Ovary (tissue), 3 donors: ENCODE measurements around the gene NHS.

ENCODE experiments used
- EP300 ChIP-seq: sonication (generic); formaldehyde crosslinking; IDR thresholded peaks from one replicate; pipeline ENCODE4 v1.6.1; 2017; ENCODE audit warnings: antibody characterized with exemption
- POLR2A ChIP-seq: fragments of 450-650 bp; IDR thresholded peaks from one replicate; pipeline ENCODE4 v1.6.1; 2017; ENCODE audit warnings: antibody characterized with exemption, mild to moderate bottlenecking, moderate library complexity
- TF ChIP-seq, protein P1 (sequence below), 3 donors: fragments of 450-650 bp in 2 of 3; fragments of 200-600 bp in 1 of 3; IDR thresholded peaks; one replicate each; pipeline versions ENCODE4 v1.5.1 to v1.8.0; 2016 to 2022; ENCODE audit warnings: antibody characterized with exemption in 3 of 3, mild to moderate bottlenecking in 1 of 3
- donor health status: DM: no; HTN: no; CAD: no.

DNA sequence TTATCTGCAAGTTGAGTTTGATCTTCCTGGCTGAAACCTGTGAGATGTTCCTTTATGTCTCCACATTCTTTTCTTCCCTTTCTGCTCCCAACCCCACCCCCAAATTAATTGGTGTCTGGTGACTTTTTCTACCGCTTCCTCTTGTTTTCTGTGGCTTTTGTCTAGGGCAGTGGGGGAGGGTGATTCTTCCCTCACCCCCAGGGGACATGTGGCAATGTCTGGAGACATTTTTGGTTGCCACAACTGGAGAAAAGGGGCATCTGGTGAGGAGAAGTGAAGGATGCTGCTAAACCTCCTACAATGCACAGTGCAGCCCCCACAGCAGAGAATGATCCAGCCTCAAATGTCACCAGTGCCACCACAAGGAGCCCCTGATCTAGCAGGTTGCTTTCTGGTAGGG is 152.9 kb downstream of the NHS start:
- TF ChIP-seq, protein P1, sequence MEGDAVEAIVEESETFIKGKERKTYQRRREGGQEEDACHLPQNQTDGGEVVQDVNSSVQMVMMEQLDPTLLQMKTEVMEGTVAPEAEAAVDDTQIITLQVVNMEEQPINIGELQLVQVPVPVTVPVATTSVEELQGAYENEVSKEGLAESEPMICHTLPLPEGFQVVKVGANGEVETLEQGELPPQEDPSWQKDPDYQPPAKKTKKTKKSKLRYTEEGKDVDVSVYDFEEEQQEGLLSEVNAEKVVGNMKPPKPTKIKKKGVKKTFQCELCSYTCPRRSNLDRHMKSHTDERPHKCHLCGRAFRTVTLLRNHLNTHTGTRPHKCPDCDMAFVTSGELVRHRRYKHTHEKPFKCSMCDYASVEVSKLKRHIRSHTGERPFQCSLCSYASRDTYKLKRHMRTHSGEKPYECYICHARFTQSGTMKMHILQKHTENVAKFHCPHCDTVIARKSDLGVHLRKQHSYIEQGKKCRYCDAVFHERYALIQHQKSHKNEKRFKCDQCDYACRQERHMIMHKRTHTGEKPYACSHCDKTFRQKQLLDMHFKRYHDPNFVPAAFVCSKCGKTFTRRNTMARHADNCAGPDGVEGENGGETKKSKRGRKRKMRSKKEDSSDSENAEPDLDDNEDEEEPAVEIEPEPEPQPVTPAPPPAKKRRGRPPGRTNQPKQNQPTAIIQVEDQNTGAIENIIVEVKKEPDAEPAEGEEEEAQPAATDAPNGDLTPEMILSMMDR (IDR thresholded peaks at IDR 0.05) = no peak
- TF ChIP-seq POLR2A = no peak
- no peak for TF ChIP-seq EP300
